ENCODE measurements around the gene UBA5.
A peak's percentile ranks its signal among the peaks of the same experiment; 100 is the strongest.

Gene UBA5

GRCh38 chr3:132723024-132723950 lies 63.2 kb downstream of the UBA5 start:
- Histone ChIP-seq H3K36me3 (ENCODE audit: control insufficient read depth, insufficient read depth, low read length) (no peaks in the 10 kb centered on the region), H3K9ac (ENCODE audit: low read length) (peak overlapping the region; percentile 56), H3K4me3 (ENCODE audit: low read length) (peak overlapping the region; percentile 64)

GRCh38 chr3:132726341-132726823 lies 66.3 kb downstream of the UBA5 start:
- H3K9ac ChIP-seq (ENCODE audit: low read length), result no peak overlapping the region
- H3K36me3 ChIP-seq (ENCODE audit: control insufficient read depth, insufficient read depth, low read length), result no peaks in the 10 kb centered on the region
- peaks cover 5% of the 10 kb centered on the region for H3K4me1 ChIP-seq (ENCODE audit: control insufficient read depth, insufficient read depth, low read length)
- H3K9me3 ChIP-seq (ENCODE audit: control insufficient read depth, low read length), result no peaks in the 10 kb centered on the region
- no peaks in the 10 kb centered on the region for H3K27me3 ChIP-seq (ENCODE audit: control insufficient read depth, insufficient read depth, low read length)
- no peak overlapping the region for H3K4me3 ChIP-seq (ENCODE audit: low read length)

More at GRCh38 chr3:132723024-132723950, 63.2 kb downstream of the UBA5 start:
- Histone ChIP-seq H3K27me3 (ENCODE audit: control insufficient read depth, insufficient read depth, low read length) (no peaks in the 10 kb centered on the region), H3K4me1 (ENCODE audit: control insufficient read depth, insufficient read depth, low read length) (peaks cover 8% of the 10 kb centered on the region), H3K9me3 (ENCODE audit: control insufficient read depth, low read length) (no peaks in the 10 kb centered on the region)
